Body of pancreas (tissue), 4 donors: ENCODE data around the gene OMD.

Experiments used
- CTCF ChIP-seq, 7 experiments: fragments of 450-650 bp in 4 of 7; fragments of 200-600 bp in 3 of 7; sonication (generic) in 3 of 7; IDR thresholded peaks; one replicate each; pipeline ENCODE4 v1.5.1; 2016 to 2019; ENCODE audit warnings: antibody characterized with exemption in 7 of 7
- POLR2A ChIP-seq, 3 donors: fragments of 450-650 bp; IDR thresholded peaks; one replicate each; pipeline ENCODE4 v1.6.1; 2016; ENCODE audit warnings: antibody characterized with exemption in 3 of 3, mild to moderate bottlenecking in 2 of 3

GRCh38 chr9:92414566-92414965 is 9.7 kb downstream of the OMD start:
- TF ChIP-seq POLR2A (IDR thresholded peaks at IDR 0.05) = no peak
- TF ChIP-seq CTCF (IDR thresholded peaks at IDR 0.05) = no peak
